SU-DHL-6 (cell line): Measurements from ENCODE around the gene SWT1.

ENCODE experiments used
- H2AFZ ChIP-seq: fragments of 200-600 bp; sonication (generic); 2 replicates; pipeline ENCODE4 v1.6.1; 2014; ENCODE audit warnings: low read depth, mild to moderate bottlenecking, moderate library complexity, mixed read lengths, antibody characterized with exemption, low read length; ENCODE audit not compliant: severe bottlenecking
- H3F3A ChIP-seq: fragments of 200-600 bp; shearing (Covaris generic); 2 replicates; pipeline ENCODE4 v1.6.0; 2016; ENCODE audit warnings: antibody characterized with exemption, mild to moderate bottlenecking; ENCODE audit not compliant: insufficient read depth
- H3K27ac ChIP-seq: fragments of 200-600 bp; sonication (generic); 2 replicates; pipeline ENCODE4 v1.5.1; 2016; ENCODE audit warnings: low read depth, mild to moderate bottlenecking, low read length, moderate library complexity, mixed read lengths
- H3K27me3 ChIP-seq: fragments of 200-600 bp; sonication (generic), shearing (Covaris generic); 2 replicates; pipeline ENCODE4 v1.6.0; 2014; ENCODE audit warnings: mild to moderate bottlenecking, low read length
- H3K36me3 ChIP-seq: fragments of 200-600 bp; sonication (generic); 2 replicates; pipeline ENCODE4 v1.6.1; 2014; ENCODE audit warnings: mild to moderate bottlenecking, low read length, mixed read lengths
- H3K4me2 ChIP-seq: fragments of 300-600, 200-600 bp; shearing (Covaris generic), sonication (generic); 2 replicates; pipeline ENCODE4 v1.6.0; 2014; ENCODE audit warnings: low read length, low read depth, mild to moderate bottlenecking; ENCODE audit not compliant: poor library complexity, severe bottlenecking
- H3K4me3 ChIP-seq: fragments of 200-600 bp; sonication (generic); 2 replicates; pipeline ENCODE4 v1.5.1; 2014; ENCODE audit warnings: antibody characterized with exemption, low read length, mild to moderate bottlenecking, mixed read lengths; ENCODE audit not compliant: insufficient read depth, poor library complexity, severe bottlenecking
- H3K79me2 ChIP-seq: fragments of 200-600 bp; sonication (generic); 2 replicates; pipeline ENCODE4 v1.6.1; 2014; ENCODE audit warnings: mild to moderate bottlenecking, low read length, moderate library complexity; ENCODE audit not compliant: insufficient read depth
- H3K9ac ChIP-seq: fragments of 200-600 bp; sonication (generic); 2 replicates; pipeline ENCODE4 v1.7.0; 2014; ENCODE audit warnings: mild to moderate bottlenecking, low read length
- H3K9me2 ChIP-seq: fragments of 200-600 bp; sonication (generic); replicated peaks from 2 replicates; pipeline ENCODE4 v1.6.1; 2014; ENCODE audit warnings: low read length; ENCODE audit not compliant: insufficient read depth
- H3K9me3 ChIP-seq: fragments of 200-600 bp; sonication (generic); 2 replicates; pipeline ENCODE4 v1.6.1; 2014; ENCODE audit warnings: low read length, mixed read lengths; ENCODE audit not compliant: insufficient read depth
- H4K20me1 ChIP-seq: fragments of 200-600 bp; sonication (generic); 2 replicates; pipeline ENCODE4 v1.6.1; 2014; ENCODE audit warnings: low read depth, mild to moderate bottlenecking, antibody characterized with exemption, low read length, moderate library complexity, mixed read lengths
- CTCF ChIP-seq: fragments of 200-600 bp; sonication (generic); IDR thresholded peaks from one replicate; pipeline ENCODE4 v1.5.1; 2017; ENCODE audit warnings: antibody characterized with exemption, mild to moderate bottlenecking, low read length, moderate library complexity; ENCODE audit not compliant: insufficient read depth, poor library complexity, severe bottlenecking
- EZH2phosphoT487 ChIP-seq: fragments of 200-600 bp; sonication (generic), shearing (Covaris generic); conservative IDR thresholded peaks from 2 replicates; pipeline ENCODE4 v1.6.1; 2018; ENCODE audit warnings: mild to moderate bottlenecking, antibody characterized with exemption, low read length, moderate library complexity, mixed read lengths

SWT1 gene

GRCh38 chr1:185291652-185292051, 134.7 kb downstream of the SWT1 start:
- Histone ChIP-seq H3K9me2 (no peaks in the 10 kb centered on the region), H3K36me3 (peaks cover 18% of the 10 kb centered on the region), H3K9ac (no peak overlapping the region), H3K27me3 (no peaks in the 10 kb centered on the region), H3K9me3 (no peaks in the 10 kb centered on the region), H2AFZ (no peak overlapping the region), H3K27ac (no peak overlapping the region), H3K4me3 (no peak overlapping the region), H3F3A (peaks cover 13% of the 10 kb centered on the region; the same call in 1 of the 2 replicates), H3K4me2 (no peak overlapping the region), H4K20me1 (no peaks in the 10 kb centered on the region), H3K79me2 (no peaks in the 10 kb centered on the region)
- TF ChIP-seq EZH2phosphoT487 (no peak), CTCF (no peak)

GRCh38 chr1:185292237-185292636, 135.3 kb downstream of the SWT1 start:
- no peak overlapping the region for H2AFZ ChIP-seq
- H3K9ac ChIP-seq, result no peak overlapping the region
- peaks cover 24% of the 10 kb centered on the region for H3K36me3 ChIP-seq
- no peak overlapping the region for H3K27ac ChIP-seq
- H3K9me2 ChIP-seq, result no peaks in the 10 kb centered on the region
- H3K79me2 ChIP-seq, result no peaks in the 10 kb centered on the region
- no peak overlapping the region for H3K4me3 ChIP-seq
- peaks cover 13% of the 10 kb centered on the region; the same call in 1 of the 2 replicates for H3F3A ChIP-seq
- no peak overlapping the region for H3K4me2 ChIP-seq
- no peaks in the 10 kb centered on the region for H4K20me1 ChIP-seq
- no peaks in the 10 kb centered on the region for H3K9me3 ChIP-seq
- TF ChIP-seq EZH2phosphoT487, result no peak
- no peak for TF ChIP-seq CTCF
- no peaks in the 10 kb centered on the region for H3K27me3 ChIP-seq

GRCh38 chr1:185293967-185294542, 137.1 kb downstream of the SWT1 start:
- Histone ChIP-seq H2AFZ (no peak overlapping the region), H3K4me2 (no peak overlapping the region), H3F3A (peaks cover 13% of the 10 kb centered on the region; the same call in 1 of the 2 replicates), H4K20me1 (no peaks in the 10 kb centered on the region), H3K9me3 (no peaks in the 10 kb centered on the region), H3K4me3 (no peak overlapping the region), H3K36me3 (peaks cover 43% of the 10 kb centered on the region), H3K27ac (no peak overlapping the region), H3K9ac (no peak overlapping the region), H3K79me2 (no peaks in the 10 kb centered on the region), H3K27me3 (no peaks in the 10 kb centered on the region), H3K9me2 (no peaks in the 10 kb centered on the region)
- TF ChIP-seq CTCF (no peak), EZH2phosphoT487 (no peak)
